Transverse colon (tissue), 4 donors: Measurements from ENCODE around the gene OLFM3. TPM values are rescaled to one million over a fixed set of nuclear protein-coding genes. Genes with fewer than 3 reads are reported as not detected.

Source experiments
- DNase-seq: peaks from one replicate; pipeline ENCODE4 v3.0.0-alpha.2; 2019
- H3K27ac ChIP-seq, 4 donors: fragments of 200-600 bp; sonication (generic); 2 replicates each; pipeline ENCODE4 v1.5.1; 2016 to 2018; ENCODE audit warnings: inconsistent platforms in 4 of 4
- H3K27me3 ChIP-seq: fragments of 200-600 bp; sonication (generic); 2 replicates; pipeline ENCODE4 v1.5.1; 2017; ENCODE audit warnings: inconsistent platforms
- H3K36me3 ChIP-seq, 4 donors: fragments of 200-600 bp; sonication (generic); 2 replicates each; pipeline ENCODE4 v1.5.1; 2017 to 2019; ENCODE audit warnings: inconsistent platforms in 4 of 4
- H3K4me1 ChIP-seq, 4 donors: fragments of 200-600 bp; sonication (generic); 2 replicates each; pipeline ENCODE4 v1.5.1; 2017 to 2020; ENCODE audit warnings: inconsistent platforms in 4 of 4
- H3K4me3 ChIP-seq, 4 donors: fragments of 200-600 bp; sonication (generic); 1 replicate in 1 of 4; 2 replicates in 3 of 4; pipeline versions ENCODE4 v1.5.1 to v1.6.1; 2017 to 2019; ENCODE audit warnings: inconsistent platforms in 4 of 4
- H3K9me3 ChIP-seq, 2 donors: fragments of 200-600 bp; sonication (generic); 2 replicates each; pipeline ENCODE4 v1.5.1; 2017 to 2019; ENCODE audit warnings: inconsistent platforms in 2 of 2
- CTCF ChIP-seq, 5 experiments: fragments of 200-600 bp in 3 of 5; fragments of 450-650 bp in 2 of 5; sonication (generic) in 3 of 5; IDR thresholded peaks; 1 replicate in 2 of 5; 2 replicates in 3 of 5; pipeline ENCODE4 v1.5.1; 2016 to 2017; ENCODE audit warnings: antibody characterized with exemption in 5 of 5, inconsistent platforms in 3 of 5, mild to moderate bottlenecking in 2 of 5, moderate library complexity in 1 of 5
- EP300 ChIP-seq: sonication (generic); formaldehyde crosslinking; IDR thresholded peaks from one replicate; pipeline ENCODE4 v1.6.1; 2017; ENCODE audit warnings: antibody characterized with exemption, low read depth
- POLR2A ChIP-seq: fragments of 450-650 bp; IDR thresholded peaks from one replicate; pipeline ENCODE4 v1.6.1; 2016; ENCODE audit warnings: antibody characterized with exemption, mild to moderate bottlenecking, moderate library complexity
- POLR2AphosphoS5 ChIP-seq, 3 donors: sonication (generic); formaldehyde crosslinking; IDR thresholded peaks; one replicate each; pipeline ENCODE4 v1.6.1; 2016; ENCODE audit warnings: antibody characterized with exemption in 3 of 3
- WGBS, 2 donors: methylation state at CpG; one replicate each; pipeline ENCODE4 v1.1.5; 2018; ENCODE audit warnings: low coverage in 1 of 2; 5-methylcytosine and 5-hydroxymethylcytosine counted together
- in situ Hi-C, 4 donors: fragments of 200-750 bp; cut with MboI; loops; one replicate each; pipeline versions ENCODE4 v1.15.0 to v1.15.1; 2017; ENCODE audit warnings: low sequenced_read_pairs in 3 of 4, low pct_ligation_motif_present in 1 of 4, low pct_unique_long_range_greater_than_20kb in 1 of 4
- intact Hi-C: fragments of 100-400 bp; cut with DNase I; formaldehyde crosslinking; loops from one replicate; pipeline ENCODE4 v1.15.1; 2023; ENCODE audit warnings: low total_unique reads
- total RNA-seq, 4 donors: library from RNA; depleted of rRNA; stranded (reverse); fragments of >200 nt; gene quantifications; one replicate each; pipeline ENCODE4 v1.1.0, GENCODE V29; 2016

The OLFM3 gene
- total RNA-seq, 4 donors from 2014 or later, result 0.55 TPM; not detected in 3

GRCh38 chr1:101938681-101939080, 58.0 kb downstream of the OLFM3 start:
- in situ Hi-C loops, result no loop called here
- Histone ChIP-seq H3K4me1 (no peaks in the 10 kb centered on the region), H3K27ac (no peak overlapping the region), H3K4me3 (no peak overlapping the region), H3K27me3 (no peaks in the 10 kb centered on the region), H3K36me3 (no peaks in the 10 kb centered on the region), H3K9me3 (no peaks in the 10 kb centered on the region)
- TF ChIP-seq POLR2A (no peak), CTCF (IDR thresholded peaks at IDR 0.05) (no peak)
- intact Hi-C loops, result no loop called here
- DNase-seq, result no peak
- WGBS, 2 donors, result 0 to 22% methylated on average over 1 of the region's 1 CpG

GRCh38 chr1:101929343-101929742, 67.4 kb downstream of the OLFM3 start:
- no peaks in the 10 kb centered on the region for H3K36me3 ChIP-seq
- TF ChIP-seq POLR2A (no peak), POLR2AphosphoS5 (IDR thresholded peaks at IDR 0.05) (no peak), EP300 (no peak), CTCF (IDR thresholded peaks at IDR 0.05) (no peak)
- no peak overlapping the region for H3K27ac ChIP-seq
- WGBS, 2 donors, result 29 to 34% methylated on average over 1 of the region's 1 CpG
- no peaks in the 10 kb centered on the region for H3K4me1 ChIP-seq
- H3K27me3 ChIP-seq, result no peaks in the 10 kb centered on the region
- intact Hi-C loops (no loop called here), in situ Hi-C loops (no loop called here)
- no peak for DNase-seq
- H3K9me3 ChIP-seq, result no peaks in the 10 kb centered on the region
- H3K4me3 ChIP-seq, result no peak overlapping the region

- no peaks in the 10 kb centered on the region for H3K4me1 ChIP-seq
- no peak overlapping the region for H3K27ac ChIP-seq
- no peak overlapping the region for H3K4me3 ChIP-seq
- H3K27me3 ChIP-seq, result no peaks in the 10 kb centered on the region
- 76% methylated on average over 1 of the region's 1 CpG; no CpG with 5 or more reads in 1 of the 2 donors for WGBS, 2 donors
- H3K36me3 ChIP-seq, result no peaks in the 10 kb centered on the region
- no peaks in the 10 kb centered on the region for H3K9me3 ChIP-seq
- no peak for DNase-seq
- in situ Hi-C loops, result no loop called here
- TF ChIP-seq POLR2A (no peak), EP300 (no peak), CTCF (IDR thresholded peaks at IDR 0.05) (no peak), POLR2AphosphoS5 (IDR thresholded peaks at IDR 0.05) (no peak)
- intact Hi-C loops, result no loop called here
These were observed 67.9 kb downstream of the OLFM3 start for GRCh38 chr1:101928829-101929228.

- Histone ChIP-seq H3K27ac (no peak overlapping the region), H3K36me3 (no peaks in the 10 kb centered on the region), H3K9me3 (no peaks in the 10 kb centered on the region), H3K4me1 (no peaks in the 10 kb centered on the region), H3K27me3 (no peaks in the 10 kb centered on the region), H3K4me3 (no peak overlapping the region)
- in situ Hi-C loops, result no loop called here
- no peak for DNase-seq
- TF ChIP-seq POLR2AphosphoS5 (IDR thresholded peaks at IDR 0.05) (no peak), POLR2A (no peak), EP300 (no peak), CTCF (IDR thresholded peaks at IDR 0.05) (no peak)
- intact Hi-C loops, result no loop called here
These were observed 72.0 kb downstream of the OLFM3 start for GRCh38 chr1:101924700-101925099.
